ENCODE results near the gene CMIP.

Gene CMIP

DNA sequence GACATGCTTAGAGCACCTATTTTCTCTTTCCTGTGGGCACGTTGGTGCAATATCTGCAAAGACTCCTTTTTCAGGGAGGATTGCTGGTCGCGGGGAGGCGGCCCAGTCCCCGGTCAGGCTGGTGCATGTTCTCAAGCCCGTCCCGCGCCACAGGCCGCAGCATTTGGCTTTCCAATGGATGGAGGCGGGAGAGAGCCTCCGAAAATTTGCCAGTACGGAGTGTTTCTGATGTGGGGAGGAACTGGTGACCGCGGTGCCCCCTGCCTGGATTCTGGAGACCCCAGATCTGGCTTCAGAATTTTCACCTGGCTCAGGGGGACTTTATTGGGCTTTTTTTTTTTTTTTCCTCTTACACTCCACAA is 2.3 kb downstream of the CMIP start:
- no peak for DNase-seq (ENCODE audit: low read depth in 3 of 3)

DNA sequence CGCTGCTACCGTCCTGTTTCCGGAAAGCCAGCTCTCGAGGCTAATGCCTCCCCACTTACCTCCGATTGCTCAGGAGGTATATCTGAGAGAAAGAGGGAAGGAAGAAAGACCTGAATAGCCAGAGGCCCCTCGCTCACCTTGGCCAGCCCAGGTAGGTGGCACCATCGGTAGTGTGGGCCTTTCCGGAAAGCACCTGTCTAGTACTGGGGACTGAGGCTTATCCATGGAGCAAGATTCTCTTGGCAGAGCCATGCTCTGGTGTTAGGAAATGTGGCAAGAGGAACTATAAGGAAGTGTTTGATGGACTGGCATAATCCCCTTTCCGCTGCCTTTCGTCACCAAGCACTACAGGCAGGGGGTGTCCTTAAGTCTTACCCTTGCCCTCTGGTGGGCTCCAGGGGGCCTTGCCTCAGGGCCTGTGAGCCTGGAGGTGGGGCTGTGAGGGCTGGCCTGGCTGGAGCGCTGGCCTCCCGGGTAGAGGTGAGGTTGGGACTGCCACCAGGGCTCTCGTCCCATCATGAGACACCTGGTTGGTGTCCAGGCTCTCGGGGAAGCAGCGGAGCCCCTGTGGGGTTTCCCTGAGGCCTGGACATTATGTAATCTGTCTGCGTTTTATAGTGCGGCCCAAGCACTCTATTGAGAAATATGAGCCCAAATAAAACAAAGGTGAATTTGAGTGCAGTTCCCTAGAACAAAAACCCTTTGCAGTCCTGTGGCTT is 2.9 kb downstream of the CMIP start:
- DNase-seq (ENCODE audit: low read depth in 3 of 3), result no peak

DNA sequence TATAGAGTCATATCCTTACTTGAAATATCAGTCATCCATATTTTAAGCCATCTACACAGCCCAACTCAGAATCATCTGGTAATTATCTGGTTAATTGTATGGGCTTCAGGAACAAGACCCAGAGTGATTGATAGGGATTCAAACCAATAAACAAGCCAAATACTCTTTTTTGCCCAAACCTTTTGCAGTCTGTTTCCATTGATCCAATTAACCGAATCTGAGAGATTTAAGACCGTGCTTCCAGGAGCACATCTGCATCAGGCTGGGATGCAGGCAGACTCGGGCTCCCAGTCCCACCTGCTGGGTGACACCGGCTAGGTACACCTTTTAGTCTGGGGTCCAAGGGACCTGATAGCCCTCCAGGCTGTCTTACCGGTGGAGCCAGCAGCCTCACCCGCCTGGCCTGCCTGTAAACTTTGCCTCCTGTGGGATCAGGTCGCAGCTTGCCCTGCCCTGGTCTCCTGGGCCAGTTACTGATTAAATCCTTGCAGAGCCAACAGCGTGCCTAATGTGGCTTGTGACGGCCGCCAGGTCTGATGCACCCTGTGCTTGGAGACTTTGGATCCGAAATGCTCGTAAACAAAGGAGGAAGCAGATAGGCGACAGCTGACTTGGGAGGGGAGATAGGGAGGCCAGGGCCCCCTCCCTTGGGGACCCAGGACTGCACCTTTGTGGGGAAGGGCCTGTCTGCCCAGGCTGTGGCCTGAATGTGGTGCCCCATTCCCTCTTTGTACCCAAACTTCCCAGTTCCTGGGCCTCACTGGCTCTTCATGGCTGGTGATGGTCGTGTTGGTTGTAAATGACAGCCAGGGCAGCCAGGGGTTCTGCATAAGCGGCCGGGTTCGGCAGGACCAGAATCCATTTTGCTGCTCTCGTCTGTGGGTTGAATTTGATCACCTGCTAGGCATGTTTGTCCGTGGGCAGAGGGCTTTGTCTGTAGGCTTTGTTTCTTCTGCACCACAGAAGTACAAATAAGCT is 3.8 kb downstream of the CMIP start:
- DNase-seq (ENCODE audit: low read depth in 3 of 3), result no peak

DNA sequence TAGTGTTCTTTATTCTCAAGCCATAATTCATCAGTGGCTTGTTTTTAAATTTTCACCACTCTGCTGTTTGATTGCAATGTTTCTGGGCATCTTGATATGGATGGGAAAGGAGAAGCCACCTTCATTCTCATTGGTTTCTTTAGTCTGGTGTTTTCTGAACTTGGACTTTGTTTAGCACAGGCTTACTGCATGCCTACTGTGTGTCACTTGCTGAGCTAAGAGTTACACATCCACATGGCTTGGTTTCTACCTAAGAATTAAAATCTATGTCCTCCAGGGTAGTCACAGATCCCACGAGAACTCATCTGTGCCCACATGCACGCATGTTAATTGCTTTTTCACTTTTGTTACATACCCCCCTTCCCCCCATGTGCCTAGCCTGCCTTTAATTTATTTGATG is 4.6 kb downstream of the CMIP start:
- DNase-seq (ENCODE audit: low read depth in 3 of 3), result no peak

DNA sequence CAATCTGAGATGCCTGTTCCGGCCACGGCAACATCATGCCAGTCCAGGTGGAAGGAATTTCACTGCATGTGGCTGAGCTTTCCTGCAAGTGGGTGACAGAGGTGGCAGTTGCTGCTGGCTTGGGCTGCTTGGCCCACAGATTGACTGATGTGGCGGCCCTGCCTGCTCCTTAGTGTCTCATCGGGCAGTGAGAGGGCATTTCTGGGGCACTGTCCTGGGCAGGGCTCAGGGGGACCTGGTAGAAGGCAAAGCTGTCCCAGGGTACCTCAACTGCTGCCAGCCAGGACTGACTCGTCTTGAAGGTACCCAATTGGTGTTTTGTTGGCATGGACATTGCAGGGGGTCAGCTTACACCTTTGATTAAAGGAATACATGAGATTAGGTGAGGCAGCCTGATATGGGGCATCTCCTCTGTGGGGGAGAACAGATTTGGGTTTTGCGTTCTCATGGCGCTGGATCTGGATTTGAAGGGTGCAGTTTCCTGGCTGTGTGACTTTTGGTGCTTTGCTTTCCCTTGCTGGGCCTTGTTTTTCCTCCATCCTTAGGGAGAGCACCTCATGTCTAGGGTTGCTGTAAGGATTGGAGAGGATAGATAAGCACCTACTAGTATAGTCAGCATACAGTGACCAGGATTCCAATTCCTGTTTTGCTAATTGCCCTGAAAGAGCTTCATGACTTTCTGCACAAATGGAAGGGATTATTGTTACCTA is 5.4 kb downstream of the CMIP start:
- DNase-seq (ENCODE audit: low read depth in 3 of 3), result no peak

DNA sequence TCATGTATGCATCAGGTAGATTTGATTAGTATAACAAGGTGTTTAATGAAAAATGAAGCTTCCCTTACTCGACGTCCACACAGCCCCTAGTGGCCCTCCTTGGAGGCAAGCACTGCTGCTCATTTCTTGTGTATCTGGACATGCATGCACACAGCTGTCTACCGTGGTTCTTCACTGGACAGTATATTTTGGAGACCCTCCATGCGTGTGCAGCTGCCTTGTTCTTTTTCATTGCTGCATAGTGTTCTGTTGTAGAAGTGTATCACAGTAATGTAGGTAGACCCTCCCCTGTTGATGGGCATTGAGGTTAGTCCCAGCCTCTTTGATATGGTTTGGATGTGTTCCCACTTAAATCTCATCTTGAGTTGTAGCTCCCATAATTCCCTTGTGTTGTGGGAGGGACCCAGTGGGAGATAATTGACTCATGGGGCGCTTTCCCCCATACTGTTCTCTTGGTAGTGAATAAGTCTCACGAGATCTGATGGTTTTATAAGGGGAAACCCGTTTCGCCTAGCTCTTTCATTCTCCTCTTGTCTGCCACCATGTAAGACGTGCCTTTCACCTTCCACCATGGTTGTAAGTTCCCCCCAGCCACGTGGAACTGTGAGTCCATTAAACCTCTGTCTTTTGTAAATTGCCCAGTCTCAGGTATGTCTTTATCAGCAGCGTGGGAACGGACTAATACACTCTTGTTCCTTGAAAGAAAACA is 6.3 kb downstream of the CMIP start:
- DNase-seq (ENCODE audit: low read depth in 3 of 3), result no peak

DNA sequence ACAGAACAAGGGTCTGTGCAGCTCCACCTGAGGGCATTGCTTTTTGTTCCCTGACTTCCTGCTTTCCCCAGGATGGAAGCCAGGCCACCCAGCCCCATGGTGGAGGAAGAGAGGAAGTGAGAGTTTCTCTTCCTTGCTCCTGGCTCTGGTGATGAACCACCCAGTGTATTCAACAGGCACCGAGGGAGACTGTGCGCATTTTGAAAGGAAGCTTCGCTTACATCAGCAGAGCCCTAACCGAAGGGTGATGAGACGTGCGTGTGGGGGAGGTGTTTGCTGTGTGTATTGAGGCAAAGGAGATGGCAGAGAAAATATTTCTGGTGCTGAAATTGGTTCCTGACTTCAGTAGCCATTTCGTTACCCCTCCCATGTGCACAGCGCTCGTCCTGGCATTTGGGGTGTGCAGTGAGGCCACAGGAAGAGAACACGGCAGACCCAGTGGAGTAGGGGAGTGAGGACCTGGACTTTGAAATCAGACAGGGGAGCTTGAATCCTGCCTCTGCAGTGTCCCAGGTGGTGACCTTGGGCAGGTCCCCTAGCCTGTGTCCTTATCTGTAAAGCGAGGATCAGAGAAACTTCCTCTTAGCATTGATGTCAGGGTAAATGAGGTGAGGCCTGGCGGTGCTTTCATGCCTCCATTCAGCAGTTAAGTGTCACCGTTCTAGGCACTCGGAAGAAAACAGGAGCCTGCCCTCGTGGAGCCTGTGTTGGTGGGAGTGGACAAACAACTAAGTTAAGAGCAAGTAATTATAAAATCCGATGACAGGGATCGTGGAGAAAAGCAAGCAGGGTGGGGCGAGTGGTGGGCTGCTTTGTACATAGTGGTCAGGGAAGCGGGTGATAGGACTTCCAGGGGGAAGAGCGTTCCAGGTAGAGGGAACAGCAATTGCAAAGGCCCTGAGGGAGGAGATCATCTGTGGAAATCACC is 7.4 kb downstream of the CMIP start:
- no peak for DNase-seq (ENCODE audit: low read depth in 3 of 3)

DNA sequence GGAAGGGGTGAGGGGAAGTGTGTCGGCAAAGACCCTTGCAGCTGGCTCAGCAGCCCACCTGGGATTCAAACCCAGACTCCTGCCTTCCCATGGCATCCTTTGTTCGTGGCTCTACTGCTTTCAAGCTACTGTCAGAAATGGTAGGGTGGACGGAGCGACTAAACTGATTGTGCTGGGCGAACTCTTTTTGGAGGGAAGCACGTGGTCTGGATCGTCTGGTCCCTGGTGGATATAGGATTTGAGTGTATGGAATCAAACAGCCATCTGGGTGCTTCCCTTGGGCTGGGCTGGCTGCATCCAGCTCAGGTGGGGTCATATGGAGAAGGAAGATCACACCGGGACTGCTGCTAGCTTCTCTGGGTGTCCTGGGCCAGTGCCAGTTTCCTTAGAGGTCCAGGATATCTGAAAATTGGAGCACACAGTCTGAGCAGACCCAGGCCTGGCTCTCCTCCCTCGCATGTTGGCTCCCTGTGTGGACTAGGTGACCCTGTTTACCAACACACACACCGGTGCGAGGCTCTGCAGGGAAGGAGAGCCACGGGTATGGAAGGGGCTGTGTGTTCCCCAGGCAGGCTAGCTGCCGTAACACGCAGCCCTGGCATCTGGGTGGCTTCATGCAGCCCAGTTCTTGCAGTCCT is 8.6 kb downstream of the CMIP start:
- DNase-seq (ENCODE audit: low read depth in 3 of 3), result no peak

DNA sequence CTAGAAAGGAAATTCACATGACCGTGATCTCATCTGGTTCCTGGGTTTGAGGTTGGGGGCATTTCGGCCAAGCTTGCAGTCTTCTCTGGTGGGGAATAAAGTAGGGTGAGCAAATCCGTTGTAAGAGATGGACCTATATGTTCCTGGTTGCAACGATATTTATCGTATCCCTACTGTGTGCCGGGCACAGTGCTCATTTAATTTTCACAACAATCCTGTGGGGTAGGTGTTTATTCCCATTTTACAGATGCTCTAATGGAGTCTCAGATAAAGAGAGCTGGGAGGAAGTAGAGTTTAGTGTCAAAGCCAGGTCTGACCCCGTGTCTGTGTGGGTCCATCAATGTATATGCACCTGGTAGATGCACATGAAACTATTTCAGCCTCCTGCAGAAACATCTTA is 9.4 kb downstream of the CMIP start:
- DNase-seq (ENCODE audit: low read depth in 3 of 3), result no peak

DNA sequence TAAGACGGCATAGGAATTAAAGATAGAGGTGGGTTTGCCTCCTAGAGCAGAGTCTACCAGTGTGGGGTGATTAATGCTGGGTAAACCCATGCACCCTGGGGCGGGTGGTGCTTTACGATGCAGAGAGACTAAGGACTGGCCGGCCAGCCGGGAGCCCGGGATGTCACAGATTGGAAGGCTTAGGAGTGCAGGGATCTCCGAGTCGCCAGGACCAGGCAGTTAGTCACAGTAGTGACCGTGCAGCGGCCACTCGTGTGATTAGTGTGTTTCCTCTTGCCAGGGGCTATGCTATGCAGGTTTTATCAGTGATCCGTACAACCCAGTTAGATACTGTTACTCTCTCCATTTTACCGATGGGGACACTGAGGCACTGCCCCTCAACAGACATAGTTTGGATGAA is 10.4 kb downstream of the CMIP start:
- DNase-seq (ENCODE audit: low read depth in 3 of 3), result no peak

DNA sequence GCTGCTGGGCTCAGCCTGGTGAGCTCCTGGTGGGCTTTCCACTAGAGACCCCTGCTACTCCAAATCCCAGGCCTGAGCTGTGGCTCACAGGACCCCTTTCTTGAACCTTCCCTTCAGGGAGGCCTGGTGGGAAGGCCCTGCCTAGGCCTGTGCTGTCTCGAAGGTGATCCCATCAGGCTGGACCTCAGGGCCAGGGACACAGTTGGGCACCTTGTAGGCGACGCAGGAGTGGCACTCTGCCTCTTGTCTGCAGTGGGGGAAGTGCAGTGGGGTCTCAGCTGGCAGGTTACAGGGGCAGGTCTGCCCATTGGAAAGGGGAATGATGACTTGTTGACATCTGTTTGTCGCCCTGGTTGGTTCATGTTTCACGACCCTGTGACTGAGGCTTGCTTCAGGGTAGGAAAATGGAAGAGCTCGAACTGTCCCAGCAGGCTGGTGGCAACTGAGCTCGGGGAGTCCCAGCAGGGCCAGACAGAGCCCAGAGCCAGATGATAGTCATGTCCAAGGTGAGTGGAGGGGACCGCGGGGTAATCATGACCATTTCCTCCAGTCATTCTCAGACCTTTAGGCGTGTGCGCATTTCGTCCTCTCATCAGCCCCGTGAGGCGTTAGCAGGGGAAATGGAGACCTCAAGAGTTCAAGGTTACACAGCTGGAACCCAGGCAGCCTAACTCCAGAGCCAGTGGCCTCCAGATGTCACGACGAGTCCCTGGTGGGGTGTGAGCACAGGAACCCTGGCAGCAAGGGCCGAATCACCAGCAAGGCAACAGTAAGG is 11.3 kb downstream of the CMIP start:
- no peak for DNase-seq (ENCODE audit: low read depth in 3 of 3)

DNA sequence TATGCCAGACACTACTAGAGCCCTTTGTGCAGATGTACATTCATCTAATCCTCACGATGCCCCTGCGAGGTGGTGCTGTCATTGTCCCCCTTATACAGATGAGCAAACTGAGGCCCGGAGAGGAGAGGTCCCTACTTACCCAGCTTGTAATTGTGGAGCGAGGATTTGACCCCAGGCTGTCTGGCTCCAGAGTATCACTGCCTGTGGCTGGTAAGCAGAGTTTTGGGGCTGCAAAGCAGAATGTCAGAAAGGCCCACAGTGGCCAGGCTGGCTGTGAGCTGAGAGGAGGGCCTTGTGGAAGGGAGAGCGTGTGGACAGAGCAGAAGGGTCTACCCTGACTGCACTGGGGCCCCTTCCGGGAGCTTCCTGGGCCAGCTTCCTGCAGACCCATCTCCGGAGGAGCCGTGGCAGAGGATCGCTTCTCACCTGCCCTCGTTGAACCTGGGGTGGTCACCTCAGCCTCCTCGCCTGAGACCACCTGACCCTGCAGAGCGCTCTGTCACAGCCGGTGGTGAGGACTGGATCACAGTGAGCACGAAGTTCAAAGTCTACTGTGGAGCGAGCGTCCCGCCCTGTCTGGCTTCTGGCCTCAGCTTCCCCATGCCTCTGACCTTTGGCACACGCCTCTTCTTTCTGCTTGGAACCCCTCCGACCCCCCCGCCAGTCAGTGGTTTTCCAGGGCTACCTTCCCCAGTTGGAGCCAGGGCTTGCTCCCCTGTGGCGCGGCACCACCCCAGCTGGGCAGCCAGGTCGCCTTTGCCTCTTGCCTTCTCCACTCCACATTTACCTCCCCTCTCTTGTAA is 12.1 kb downstream of the CMIP start:
- no peak for DNase-seq (ENCODE audit: low read depth in 3 of 3)

DNA sequence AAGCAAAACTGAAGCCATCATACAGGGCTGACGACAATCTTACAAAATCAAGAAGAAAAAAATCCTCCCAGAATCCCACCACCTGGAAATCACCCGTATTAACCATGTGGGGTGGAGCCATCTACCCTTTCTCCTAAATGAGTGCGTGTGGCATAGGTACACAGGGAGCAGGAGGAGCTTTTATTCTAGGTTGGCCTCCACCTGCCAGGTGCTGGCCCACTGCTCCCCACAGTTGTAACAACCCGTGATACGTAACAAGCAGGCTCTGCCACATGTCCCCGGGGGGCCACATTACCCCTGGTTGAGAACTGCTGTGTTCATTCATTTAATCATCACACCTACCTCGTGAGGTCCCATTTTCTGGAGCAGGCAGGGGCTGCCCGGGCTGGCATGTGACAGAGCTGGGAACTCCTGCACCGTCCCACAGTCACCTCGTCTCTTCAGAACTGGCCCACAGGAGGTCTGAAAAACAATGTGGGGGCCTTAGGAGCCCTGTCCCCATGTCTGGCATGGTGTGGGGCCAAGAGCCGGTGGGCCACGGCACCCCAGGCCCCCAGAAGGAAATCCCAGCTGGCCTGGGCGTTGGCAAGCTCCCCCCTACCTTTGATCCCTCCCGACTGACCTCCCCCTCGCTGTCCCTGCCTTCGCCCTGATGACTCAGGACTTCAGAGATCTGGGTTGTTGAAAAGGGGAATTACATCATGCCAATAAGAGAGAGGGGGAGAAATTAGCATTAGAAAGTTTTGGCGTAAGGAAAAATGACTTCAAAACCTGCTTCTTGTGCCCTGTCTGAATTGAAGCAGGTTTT is 12.9 kb downstream of the CMIP start:
- DNase-seq (ENCODE audit: low read depth in 3 of 3), result no peak

DNA sequence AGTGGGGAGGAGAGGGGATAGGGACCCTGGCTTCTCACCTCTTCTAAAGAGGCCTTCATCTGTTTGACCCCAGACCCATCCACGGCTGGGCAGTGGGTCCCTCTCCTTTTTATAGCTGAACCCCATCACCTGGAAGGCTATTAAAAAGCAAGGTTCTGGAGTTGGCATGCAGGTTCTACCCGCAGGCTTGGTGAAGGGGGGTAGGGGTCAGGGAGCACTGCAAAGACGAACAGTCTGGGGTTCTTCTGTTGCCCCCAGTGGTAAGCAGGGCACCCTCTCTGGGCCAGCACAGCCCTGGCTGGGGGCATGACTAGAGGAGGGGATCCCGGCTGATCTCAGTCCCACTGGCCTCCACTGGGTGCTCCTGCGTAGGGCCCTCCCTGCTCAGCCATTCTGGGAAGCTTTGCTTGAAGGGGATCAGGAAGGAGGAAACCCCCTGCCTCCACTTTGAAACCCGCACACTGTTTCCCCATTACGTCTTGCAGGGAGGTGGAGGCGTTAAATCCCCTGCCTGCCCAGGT is 13.6 kb downstream of the CMIP start:
- no peak for DNase-seq (ENCODE audit: low read depth in 3 of 3)

DNA sequence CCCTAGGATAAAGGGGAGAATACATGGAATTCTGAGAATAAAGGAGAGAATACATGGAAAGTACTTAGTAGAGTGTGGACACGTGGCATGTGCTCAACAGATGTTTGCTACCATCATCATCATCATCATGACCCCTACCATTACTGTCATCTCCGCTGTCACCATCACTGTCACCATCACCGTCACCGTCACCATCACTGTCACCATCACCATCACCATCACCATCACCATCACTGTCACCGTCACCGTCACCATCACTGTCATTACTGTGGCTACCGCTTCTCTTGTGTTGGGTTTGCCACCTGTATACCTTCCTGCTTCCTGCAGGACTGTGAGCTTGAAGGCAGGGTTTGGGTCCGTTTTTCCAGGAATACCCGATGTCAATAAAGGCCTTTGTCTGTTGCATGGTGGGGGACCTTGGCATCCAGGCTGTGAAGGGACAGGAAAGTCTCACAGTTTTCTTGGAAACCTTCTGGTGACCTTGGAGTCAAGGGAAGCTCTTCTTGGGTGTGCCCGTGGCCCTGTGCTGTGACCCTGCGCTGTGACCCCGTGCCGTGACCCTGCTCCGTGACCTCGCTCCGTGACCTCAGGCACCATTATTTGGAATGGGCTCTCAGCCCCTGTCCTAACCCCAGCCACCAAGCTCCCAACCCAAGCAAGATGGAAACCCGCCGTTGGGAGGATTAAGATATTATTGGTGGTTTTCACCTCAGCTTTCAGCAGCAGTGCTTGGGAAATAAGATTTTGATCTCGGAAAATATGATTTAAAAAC is 14.4 kb downstream of the CMIP start:
- DNase-seq (ENCODE audit: low read depth in 3 of 3), result no peak

DNA sequence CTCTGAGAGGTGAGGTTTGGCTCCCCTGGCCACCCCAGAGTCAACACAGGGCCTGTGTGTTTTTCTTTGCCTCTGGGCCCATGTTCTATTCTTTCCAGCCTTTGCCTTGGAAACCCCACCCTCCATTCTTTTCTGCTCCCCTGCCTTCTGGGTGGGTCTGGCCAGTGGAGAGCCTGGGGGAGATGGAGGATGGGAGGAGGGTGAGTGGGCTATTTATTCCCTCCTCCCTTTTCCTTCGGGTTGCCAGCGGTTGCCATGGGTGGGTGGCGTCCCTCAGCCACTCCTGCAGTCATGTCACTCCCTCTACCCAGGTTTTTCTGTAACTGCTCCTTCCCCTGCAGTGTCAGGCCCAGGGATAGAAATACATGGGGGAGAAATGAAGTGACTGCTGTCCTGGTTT is 15.5 kb downstream of the CMIP start:
- DNase-seq (ENCODE audit: low read depth in 3 of 3), result no peak

DNA sequence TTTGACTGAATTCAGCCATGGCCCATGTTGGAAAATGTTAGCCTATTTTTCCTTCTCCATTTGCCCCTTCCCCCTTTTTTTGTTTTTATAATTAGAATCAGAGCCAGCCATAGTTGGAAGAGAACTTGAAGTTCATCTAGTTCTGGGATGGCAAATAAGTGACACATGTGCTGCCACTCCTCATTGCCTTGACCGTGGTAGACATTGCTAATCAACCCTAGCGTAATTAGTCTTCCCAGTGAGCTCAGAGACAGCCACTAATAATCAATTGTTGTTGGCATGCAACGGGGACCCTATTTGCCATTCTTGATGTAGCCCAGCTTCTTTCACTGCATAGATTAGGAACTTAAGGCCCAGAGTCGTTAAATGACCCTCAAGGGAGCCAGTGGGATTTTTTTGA is 16.6 kb downstream of the CMIP start:
- no peak for DNase-seq (ENCODE audit: low read depth in 3 of 3)

Measured in stimulated activated CD4-positive, alpha-beta T cell treated with anti-CD3 and anti-CD28 coated beads, TNF-alpha, amount 100 ng/mL, for 4 hours (primary cell).